ENCODE measurements around the gene OR10A2.

OR10A2 gene

DNA sequence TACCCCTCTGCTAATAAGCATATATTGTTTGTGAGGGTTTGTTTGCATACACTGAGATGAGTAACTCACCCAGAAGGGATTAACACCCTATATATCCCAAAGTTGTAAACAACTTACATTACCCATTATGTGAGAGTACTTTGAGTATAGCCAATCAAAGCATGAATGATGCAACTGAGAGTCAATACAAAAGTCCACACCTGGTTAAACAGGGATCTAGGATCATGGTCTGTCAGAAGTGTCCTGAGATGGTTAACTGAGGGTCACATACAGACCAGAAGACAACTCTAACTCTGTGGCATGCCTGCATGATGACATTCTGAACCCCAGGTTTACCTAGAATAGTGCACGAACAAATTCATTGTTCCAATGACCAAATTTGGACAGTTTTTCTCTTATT is 34.8 kb upstream of the OR10A2 start (continued):
- TF ChIP-seq ZNF223 (tag by site-specific recombination; IDR thresholded peaks at IDR 0.05): no peak
- no peak for TF ChIP-seq SCRT2 (tag by site-specific recombination; IDR thresholded peaks at IDR 0.05)

DNA sequence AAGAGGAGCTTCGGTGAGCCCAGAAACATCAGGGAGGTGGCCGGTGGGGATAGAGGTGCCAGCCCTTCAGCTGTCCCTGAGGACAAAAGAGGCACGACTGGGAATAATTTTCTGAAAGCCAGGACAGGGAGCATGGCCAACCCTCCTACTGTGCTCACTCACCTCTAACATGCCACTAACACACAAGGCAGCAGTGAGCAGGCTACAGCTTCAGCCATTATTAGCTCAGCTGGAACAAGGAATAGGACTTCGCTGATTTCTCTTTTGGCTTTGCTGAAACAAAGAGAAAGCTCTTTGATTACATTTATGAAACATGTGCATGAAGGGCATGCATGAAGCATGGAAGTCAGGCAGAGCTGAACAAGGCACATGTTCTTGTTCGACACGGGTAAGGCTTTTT is 29.5 kb upstream of the OR10A2 start:
- TF ChIP-seq ZNF707 (tag by site-specific recombination; IDR thresholded peaks at IDR 0.05) (no peak), HOXA7 (CRISPR knock-in tag; IDR thresholded peaks at IDR 0.05; ENCODE audit: borderline replicate concordance) (no peak), ZNF202 (tag by site-specific recombination; IDR thresholded peaks at IDR 0.05; ENCODE audit: borderline replicate concordance) (no peak), ZNF571 (tag by site-specific recombination; IDR thresholded peaks at IDR 0.05) (no peak), ZNF510 (tag by site-specific recombination; IDR thresholded peaks at IDR 0.05; ENCODE audit: insufficient replicate concordance) (no peak), ZNF791 (tag by site-specific recombination; IDR thresholded peaks at IDR 0.05) (no peak), ZNF10 (tag by site-specific recombination; IDR thresholded peaks at IDR 0.05) (no peak), KLF8 (tag by site-specific recombination; IDR thresholded peaks at IDR 0.05) (no peak), ZNF23 (tag by site-specific recombination; IDR thresholded peaks at IDR 0.05; ENCODE audit: borderline replicate concordance) (no peak), ZNF664 (tag by site-specific recombination; IDR thresholded peaks at IDR 0.05) (no peak), ZBTB1 (tag by site-specific recombination; IDR thresholded peaks at IDR 0.05) (no peak), WT1 (tag by site-specific recombination; IDR thresholded peaks at IDR 0.05) (no peak)
- TF ChIP-seq, protein P1, sequence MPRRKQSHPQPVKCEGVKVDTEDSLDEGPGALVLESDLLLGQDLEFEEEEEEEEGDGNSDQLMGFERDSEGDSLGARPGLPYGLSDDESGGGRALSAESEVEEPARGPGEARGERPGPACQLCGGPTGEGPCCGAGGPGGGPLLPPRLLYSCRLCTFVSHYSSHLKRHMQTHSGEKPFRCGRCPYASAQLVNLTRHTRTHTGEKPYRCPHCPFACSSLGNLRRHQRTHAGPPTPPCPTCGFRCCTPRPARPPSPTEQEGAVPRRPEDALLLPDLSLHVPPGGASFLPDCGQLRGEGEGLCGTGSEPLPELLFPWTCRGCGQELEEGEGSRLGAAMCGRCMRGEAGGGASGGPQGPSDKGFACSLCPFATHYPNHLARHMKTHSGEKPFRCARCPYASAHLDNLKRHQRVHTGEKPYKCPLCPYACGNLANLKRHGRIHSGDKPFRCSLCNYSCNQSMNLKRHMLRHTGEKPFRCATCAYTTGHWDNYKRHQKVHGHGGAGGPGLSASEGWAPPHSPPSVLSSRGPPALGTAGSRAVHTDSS (tag by site-specific recombination; IDR thresholded peaks at IDR 0.05): no peak
- TF ChIP-seq, protein P2, sequence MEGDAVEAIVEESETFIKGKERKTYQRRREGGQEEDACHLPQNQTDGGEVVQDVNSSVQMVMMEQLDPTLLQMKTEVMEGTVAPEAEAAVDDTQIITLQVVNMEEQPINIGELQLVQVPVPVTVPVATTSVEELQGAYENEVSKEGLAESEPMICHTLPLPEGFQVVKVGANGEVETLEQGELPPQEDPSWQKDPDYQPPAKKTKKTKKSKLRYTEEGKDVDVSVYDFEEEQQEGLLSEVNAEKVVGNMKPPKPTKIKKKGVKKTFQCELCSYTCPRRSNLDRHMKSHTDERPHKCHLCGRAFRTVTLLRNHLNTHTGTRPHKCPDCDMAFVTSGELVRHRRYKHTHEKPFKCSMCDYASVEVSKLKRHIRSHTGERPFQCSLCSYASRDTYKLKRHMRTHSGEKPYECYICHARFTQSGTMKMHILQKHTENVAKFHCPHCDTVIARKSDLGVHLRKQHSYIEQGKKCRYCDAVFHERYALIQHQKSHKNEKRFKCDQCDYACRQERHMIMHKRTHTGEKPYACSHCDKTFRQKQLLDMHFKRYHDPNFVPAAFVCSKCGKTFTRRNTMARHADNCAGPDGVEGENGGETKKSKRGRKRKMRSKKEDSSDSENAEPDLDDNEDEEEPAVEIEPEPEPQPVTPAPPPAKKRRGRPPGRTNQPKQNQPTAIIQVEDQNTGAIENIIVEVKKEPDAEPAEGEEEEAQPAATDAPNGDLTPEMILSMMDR (tag by site-specific recombination; IDR thresholded peaks at IDR 0.05): no peak
- TF ChIP-seq, protein P3, sequence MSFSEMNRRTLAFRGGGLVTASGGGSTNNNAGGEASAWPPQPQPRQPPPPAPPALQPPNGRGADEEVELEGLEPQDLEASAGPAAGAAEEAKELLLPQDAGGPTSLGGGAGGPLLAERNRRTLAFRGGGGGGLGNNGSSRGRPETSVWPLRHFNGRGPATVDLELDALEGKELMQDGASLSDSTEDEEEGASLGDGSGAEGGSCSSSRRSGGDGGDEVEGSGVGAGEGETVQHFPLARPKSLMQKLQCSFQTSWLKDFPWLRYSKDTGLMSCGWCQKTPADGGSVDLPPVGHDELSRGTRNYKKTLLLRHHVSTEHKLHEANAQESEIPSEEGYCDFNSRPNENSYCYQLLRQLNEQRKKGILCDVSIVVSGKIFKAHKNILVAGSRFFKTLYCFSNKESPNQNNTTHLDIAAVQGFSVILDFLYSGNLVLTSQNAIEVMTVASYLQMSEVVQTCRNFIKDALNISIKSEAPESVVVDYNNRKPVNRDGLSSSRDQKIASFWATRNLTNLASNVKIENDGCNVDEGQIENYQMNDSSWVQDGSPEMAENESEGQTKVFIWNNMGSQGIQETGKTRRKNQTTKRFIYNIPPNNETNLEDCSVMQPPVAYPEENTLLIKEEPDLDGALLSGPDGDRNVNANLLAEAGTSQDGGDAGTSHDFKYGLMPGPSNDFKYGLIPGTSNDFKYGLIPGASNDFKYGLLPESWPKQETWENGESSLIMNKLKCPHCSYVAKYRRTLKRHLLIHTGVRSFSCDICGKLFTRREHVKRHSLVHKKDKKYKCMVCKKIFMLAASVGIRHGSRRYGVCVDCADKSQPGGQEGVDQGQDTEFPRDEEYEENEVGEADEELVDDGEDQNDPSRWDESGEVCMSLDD (tag by site-specific recombination; IDR thresholded peaks at IDR 0.05): no peak
- TF ChIP-seq, protein P4, sequence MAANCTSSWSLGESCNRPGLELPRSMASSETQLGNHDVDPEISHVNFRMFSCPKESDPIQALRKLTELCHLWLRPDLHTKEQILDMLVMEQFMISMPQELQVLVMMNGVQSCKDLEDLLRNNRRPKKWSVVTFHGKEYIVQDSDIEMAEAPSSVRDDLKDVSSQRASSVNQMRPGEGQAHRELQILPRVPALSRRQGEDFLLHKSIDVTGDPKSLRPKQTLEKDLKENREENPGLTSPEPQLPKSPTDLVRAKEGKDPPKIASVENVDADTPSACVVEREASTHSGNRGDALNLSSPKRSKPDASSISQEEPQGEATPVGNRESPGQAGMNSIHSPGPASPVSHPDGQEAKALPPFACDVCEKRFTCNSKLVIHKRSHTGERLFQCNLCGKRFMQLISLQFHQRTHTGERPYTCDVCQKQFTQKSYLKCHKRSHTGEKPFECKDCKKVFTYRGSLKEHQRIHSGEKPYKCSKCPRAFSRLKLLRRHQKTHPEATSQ (tag by site-specific recombination; IDR thresholded peaks at IDR 0.05): no peak
- ChIA-PET POLR2A (no interaction called here), CTCF (interaction anchor here (0.6 to 1.7 kb wide), 3 partner anchors 21 to 75 kb away, joined by 3 to 9 read pairs (median 4); no protein-coding TSS in a partner anchor)
- Histone ChIP-seq H3K36me3 (ENCODE audit: control insufficient read depth in 2 of 2, insufficient read depth in 1 of 2, low read length in 2 of 2) (no peaks in the 10 kb centered on the region), H3K4me3 (ENCODE audit: low read depth, low read length) (no peak overlapping the region), H3K27ac (ENCODE audit: extremely low read depth, low read depth, low read length) (no peak overlapping the region), H3K9me3 (ENCODE audit: control insufficient read depth, insufficient read depth, low read depth, low read length) (no peaks in the 10 kb centered on the region), H3K4me1 (ENCODE audit: control insufficient read depth, insufficient read depth, low read length) (no peaks in the 10 kb centered on the region)
